NCI-H774 (cell line): Measurements from ENCODE around the gene CCDC97.

ENCODE experiments used
- DNase-seq: peaks from one replicate; lab custom pipeline; 2025; lab: John Stamatoyannopoulos, UW

The CCDC97 gene

GRCh38 chr19:41320185-41320518 is 10.2 kb downstream of the CCDC97 start:
- no peak for DNase-seq

DNA sequence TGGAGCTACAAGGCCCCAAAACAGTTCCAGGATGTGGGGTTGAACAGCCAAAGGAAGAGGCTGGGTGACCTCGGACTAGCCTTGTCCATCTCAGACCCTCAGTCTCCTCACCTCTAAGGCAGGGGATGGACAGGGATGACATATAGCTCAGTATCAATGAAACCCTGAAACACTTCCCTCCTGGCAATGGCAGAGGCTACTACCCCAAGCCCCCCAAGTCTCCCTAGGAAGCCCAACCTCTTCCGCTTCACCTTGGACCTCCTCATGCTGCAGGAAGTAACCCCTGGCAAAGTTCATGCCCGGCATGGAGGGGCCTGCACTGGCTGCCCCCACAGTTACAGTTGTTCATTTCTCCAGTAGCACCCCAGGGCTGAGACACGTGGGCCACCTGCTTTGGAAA is 10.6 kb downstream of the CCDC97 start:
- DNase-seq = no peak

DNA sequence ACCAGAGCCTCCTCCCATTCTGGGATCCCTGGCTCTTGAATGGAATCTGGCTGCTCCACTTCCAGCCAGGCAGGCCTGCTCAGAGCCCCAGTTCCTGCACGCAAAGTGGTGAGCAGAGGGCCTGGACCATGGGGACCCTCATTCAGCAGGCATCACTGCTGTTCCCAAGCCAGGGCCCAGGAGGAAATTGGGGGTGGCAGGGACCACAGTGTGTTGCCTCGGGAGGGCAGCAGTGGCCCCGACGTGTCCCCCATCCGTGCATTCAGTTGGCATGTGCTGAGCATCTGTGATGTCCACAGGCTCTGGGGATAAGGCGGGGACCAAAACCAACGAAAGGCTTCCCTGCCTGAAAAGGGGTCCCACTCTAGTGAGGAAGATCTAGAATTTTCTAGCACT is 11.2 kb downstream of the CCDC97 start:
- no peak for DNase-seq

GRCh38 chr19:41321600-41322270 is 11.8 kb downstream of the CCDC97 start:
- no peak for DNase-seq

DNA sequence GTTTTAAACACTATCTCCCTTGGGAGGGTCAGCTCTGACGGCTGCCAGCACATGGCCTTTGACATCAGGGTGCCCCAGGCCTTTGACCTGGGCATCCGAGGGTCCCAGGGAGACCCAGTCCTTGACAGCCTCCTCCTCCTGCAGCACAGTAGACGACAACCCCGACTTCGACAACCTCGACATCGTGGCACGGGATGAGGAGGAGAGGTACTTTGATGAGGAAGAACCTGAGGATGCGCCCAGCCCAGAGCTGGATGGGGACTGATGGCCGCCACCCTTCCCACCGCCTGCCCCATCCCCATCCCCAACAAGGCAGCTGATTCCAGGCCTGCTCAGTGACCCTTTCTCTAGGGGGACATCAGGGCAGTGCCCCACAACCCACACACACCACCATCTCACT is 12.5 kb downstream of the CCDC97 start:
- no peak for DNase-seq

- DNase-seq = no peak
Measured at GRCh38 chr19:41323023-41323422, 13.1 kb downstream of the CCDC97 start.

DNA sequence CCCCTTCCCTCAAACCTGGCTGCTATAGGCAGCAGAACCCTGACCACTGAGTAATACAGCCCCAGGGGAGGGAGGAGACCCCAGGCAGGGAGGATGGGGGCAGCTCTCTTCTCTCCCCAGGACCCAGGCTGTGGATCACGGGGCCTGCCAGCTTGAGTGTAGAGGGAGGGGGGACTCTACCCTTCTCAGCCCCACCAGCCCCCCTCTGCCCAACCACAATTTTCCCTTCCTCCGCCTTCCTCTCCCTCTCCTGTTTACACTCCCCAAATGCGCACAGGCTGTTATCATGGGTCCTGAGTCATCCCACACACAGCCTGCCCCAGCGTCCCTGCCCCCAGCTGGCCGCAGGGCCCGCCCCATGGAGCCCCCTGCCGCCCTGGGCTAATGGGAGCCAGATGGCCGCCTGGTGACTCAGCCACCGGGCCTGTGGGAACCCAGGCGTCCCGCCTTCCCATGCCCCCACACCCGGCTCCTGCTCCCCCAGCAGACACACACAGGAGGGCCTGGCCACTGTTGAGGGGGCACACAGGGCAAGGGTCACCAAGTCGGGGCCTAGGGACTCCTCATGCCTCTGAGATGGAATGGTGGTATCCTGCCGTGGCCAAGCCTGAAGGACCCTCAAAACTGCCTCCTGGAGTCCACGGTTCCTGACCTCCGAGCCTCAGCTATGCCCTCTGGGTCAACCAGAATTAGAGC is 13.6 kb downstream of the CCDC97 start:
- no peak for DNase-seq

DNA sequence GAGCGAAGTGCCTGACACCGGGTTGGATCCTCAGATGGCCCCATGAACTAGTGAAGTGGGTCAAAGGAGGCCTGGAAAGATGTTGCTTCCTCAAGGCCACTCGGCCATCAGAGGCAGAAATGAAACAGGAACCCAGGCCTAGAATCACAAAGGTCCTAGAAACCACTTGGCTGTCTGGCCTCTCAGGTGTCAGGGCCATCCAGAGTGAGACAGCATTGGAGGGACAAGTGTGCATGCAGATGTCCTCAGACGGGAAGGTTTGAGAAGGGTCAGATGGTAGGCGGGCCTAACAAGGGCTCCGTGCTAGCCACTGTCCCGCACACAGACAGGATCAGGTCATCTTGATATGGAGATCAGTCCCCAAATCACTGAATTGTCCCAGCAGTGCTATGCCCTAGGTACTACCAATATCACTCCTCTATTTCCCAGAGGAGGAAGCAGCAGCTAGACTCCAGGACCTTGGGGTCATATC is 14.3 kb downstream of the CCDC97 start:
- no peak for DNase-seq

DNA sequence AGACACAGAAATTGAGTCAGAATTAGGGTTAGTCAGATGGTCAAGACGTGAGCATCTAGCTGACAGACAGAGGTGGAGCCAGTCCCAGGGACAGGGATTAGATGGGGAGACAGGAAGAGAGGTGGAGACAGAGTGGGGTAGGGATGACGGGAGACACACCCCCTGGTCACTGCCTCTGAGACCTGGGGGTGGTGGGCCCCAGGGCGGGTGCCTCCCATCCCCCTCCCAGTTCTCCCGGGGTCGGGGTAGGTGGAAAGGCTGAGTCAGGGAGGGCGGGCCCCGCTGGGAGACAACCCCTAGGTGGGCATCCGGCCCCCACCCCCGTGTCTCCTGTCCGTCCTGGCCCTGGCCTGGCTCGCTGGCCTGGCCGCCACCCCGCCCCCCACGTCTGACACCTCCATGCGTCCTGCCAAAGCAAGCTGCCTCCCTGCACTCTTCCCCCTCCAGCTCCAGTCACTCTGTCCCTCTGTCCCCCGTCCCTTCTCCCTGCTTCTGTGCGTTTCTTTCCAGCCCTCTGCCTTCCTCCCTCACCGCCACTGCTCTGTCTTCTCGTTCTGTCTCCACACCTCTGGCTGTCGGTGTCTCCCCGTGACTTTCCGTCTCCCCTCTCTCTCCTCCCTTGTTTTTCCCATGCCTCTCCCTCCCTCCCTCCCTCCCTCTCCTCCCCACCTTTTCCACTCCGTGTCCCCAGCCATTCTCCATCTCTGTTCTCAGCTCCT is 15.1 kb downstream of the CCDC97 start:
- DNase-seq = no peak

DNA sequence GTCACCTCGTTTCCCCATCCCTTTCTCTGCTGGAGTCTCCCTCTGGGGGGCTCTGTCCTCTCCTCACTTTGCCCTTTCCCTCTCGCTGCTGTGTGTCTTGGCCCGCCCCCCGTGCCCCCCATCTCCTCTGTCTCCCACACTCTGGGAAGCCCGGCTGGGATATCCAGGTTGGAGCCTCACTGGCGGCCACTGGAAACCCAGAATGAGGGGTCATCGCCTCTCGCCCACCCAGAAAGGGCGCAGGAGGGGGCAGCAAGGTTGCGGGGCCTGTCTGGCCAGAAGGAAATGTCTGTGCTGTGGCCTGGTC is 15.6 kb downstream of the CCDC97 start:
- no peak for DNase-seq

DNA sequence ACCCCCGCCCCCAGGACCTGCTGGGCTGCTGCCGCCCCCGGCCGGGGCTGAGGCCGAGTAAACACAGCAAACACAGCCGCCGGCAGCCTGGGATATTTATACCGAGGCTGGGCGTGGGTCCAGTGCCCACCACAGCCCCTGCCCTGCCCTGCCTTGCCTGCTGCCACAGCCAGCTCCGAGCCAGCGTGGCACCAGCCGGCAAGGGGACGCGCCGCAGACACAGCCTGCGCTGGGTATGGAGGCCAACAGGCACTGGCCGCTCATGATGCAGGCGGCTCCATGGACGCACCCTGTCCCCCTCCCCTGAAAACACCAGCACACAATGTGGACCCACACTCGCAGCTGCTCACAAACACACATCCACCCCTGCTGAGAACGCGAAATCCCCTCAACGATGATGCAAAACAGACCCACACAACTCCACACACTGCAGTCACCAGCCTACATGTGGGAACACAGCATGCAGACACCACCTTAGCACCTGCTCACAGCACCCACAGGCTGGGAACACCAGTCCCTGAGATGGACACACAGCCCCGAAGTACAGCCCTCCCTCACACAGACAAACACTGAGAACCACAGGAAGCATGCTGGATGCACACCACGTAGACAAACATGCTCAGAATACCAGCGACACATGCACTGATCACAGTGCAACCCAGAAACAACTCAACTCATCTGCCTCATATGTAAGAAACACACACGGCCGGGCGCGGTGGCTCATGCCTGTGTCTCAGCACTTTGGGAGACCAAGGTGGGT is 16.2 kb downstream of the CCDC97 start:
- DNase-seq = no peak

DNA sequence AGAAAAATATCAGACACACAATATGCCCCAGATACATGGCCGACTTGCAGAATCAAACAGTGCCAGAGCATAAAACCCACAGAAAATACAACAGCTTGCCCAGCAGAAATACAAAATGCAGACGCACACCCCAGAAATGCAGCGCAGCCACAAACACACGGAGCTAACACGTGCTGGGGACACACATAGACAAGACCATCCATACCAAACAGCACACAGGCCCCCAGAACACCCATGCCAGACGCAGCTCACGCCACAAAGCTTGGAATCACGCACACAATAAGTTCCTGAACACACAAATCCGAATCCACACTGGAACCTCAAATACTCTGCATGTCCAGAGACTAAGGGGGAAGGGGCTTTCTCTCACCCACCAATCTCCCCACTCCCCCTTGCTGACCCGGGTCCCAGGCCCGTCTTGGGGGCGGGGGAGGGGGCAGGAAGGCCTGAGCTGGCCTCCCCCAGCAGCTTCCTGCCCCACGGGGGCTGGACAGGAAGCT is 17.2 kb downstream of the CCDC97 start:
- DNase-seq = no peak

GRCh38 chr19:41327576-41328156 is 17.7 kb downstream of the CCDC97 start:
- peak; percentile 57 for DNase-seq

GRCh38 chr19:41328157-41328841 is 18.3 kb downstream of the CCDC97 start:
- no peak for DNase-seq

GRCh38 chr19:41328842-41329225 is 18.9 kb downstream of the CCDC97 start:
- no peak for DNase-seq

DNA sequence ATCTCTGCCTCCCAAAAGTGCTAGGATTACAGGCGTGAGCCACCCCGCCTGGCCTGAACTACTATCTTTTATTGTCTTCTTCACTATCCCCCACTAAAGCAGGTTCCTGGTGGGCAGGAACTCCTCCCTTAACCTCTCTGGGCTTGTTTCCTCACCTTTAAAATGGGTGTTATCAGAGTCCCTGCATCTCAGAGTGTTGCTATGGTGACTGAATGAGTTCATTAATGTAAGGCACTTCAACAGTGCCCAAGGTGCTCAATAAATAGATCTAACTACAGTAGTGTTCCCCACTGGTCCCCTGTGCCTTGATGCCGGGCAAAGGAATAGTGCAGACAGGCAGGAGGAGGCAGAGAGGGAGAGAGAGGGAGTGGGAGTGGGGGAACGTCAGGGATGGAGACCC is 20.5 kb downstream of the CCDC97 start:
- DNase-seq = no peak

- DNase-seq = peak; percentile 38
Measured at GRCh38 chr19:41330946-41331678, 21.1 kb downstream of the CCDC97 start.

DNA sequence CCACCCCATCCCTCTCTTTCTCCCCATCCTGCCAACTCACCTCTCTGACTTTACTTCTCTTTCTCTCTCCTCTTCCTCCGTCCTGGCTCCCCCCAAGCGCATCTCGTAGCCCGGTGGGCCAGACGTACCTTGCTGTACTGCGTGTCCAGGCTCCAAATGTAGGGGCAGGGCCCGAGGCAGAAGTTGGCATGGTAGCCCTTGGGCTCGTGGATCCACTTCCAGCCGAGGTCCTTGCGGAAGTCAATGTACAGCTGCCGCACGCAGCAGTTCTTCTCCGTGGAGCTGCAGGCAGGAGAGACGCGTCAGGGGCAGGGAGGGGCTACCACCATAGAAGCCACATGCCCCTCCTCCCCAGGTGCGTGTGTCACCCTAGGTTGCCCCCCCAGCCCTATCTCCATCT is 22.0 kb downstream of the CCDC97 start:
- no peak for DNase-seq

DNA sequence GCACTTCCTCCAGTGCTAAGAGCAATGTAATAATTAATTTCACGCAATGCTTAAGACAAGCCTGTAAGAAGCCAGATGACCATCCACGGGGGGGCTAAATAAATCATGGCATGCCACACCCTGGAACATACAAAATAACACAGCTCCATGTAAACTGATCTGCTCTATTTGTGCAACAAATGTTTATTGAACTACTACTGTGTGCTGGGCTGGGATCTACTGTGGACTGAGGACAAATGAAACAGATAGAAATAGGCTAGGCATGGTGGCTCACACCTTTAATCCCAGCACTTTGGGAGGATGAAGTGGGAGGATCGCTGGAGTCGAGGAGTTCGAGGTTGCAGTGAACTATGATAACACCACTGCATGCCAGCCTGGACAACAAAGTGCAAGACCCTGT is 22.5 kb downstream of the CCDC97 start:
- DNase-seq = no peak

- DNase-seq = no peak
Measured at GRCh38 chr19:41334793-41335192, 24.8 kb downstream of the CCDC97 start.

GRCh38 chr19:41335467-41335866 is 25.5 kb downstream of the CCDC97 start:
- no peak for DNase-seq
